IMR-90 (cell line): ENCODE data around the gene GAD2. TPM values are rescaled to one million over a fixed set of nuclear protein-coding genes. Genes with fewer than 3 reads are reported as not detected.

Experiments used
- ATAC-seq: fragments of 200-7000 bp; cut with Tn5 transposase; 2 replicates; pipeline ENCODE4 v1.9.1; 2020; ENCODE audit warnings: low read depth, mild to moderate bottlenecking, moderate library complexity
- BruUV-seq: library from RNA; stranded (reverse); fragments of 400-500 nt; replicated peaks from 2 replicates; lab custom pipeline; 2021; lab: Mats Ljungman, UMichigan
- CTCF ChIA-PET: fragments of 300-600 bp; formaldehyde crosslinking; extraction: SDS; loops from one replicate; lab custom pipeline; 2021; ENCODE audit warnings: antibody characterized with exemption; lab: Yijun Ruan, JAX
- POLR2A ChIA-PET: fragments of 300-600 bp; sonication (Branson Sonifier 250); formaldehyde crosslinking; loops from one replicate; lab custom pipeline; 2022; ENCODE audit warnings: antibody characterized with exemption; ENCODE audit not compliant: unreplicated experiment; lab: Charles Lee
- DNase-seq: peaks from one replicate; pipeline ENCODE4 v3.0.0; 2013
- H2AFZ ChIP-seq: replicated peaks from 2 replicates; pipeline ENCODE3; 2013; ENCODE audit warnings: low read length, mild to moderate bottlenecking; ENCODE audit not compliant: poor library complexity
- H2AK5ac ChIP-seq: 2 replicates; pipeline ENCODE4 v1.6.1; 2013; ENCODE audit warnings: low read depth, low read length, inconsistent platforms
- H2AK9ac ChIP-seq: replicated peaks from 2 replicates; pipeline ENCODE3; 2013; ENCODE audit warnings: mild to moderate bottlenecking, low read depth, low read length, moderate library complexity; ENCODE audit not compliant: poor library complexity
- H2BK120ac ChIP-seq: 2 replicates; pipeline ENCODE4 v1.6.1; 2013; ENCODE audit warnings: low read depth, low read length, inconsistent platforms
- H2BK15ac ChIP-seq: 3 replicates; pipeline ENCODE4 v1.6.1; 2013; ENCODE audit warnings: low read depth, low read length, inconsistent platforms
- H2BK20ac ChIP-seq: 2 replicates; pipeline ENCODE4 v1.6.1; 2013; ENCODE audit warnings: low read depth, mild to moderate bottlenecking, inconsistent platforms, low read length, moderate library complexity
- H2BK5ac ChIP-seq: 2 replicates; pipeline ENCODE4 v1.6.1; 2013; ENCODE audit warnings: mild to moderate bottlenecking, low read depth, low read length, inconsistent platforms; ENCODE audit not compliant: poor library complexity, severe bottlenecking
- H3K14ac ChIP-seq: replicated peaks from 2 replicates; pipeline ENCODE4 v1.6.1; 2013; ENCODE audit warnings: low read depth, low read length, inconsistent platforms
- H3K18ac ChIP-seq: 2 replicates; pipeline ENCODE4 v1.6.1; 2013; ENCODE audit warnings: low read depth, low read length, control low read depth
- H3K23ac ChIP-seq: 2 replicates; pipeline ENCODE4 v1.6.1; 2013; ENCODE audit warnings: low read depth, low read length, inconsistent platforms
- H3K27ac ChIP-seq: 2 replicates; pipeline ENCODE4 v1.5.1; 2013; ENCODE audit warnings: mild to moderate bottlenecking, control low read depth, low read length; ENCODE audit not compliant: insufficient read depth
- H3K27me3 ChIP-seq: 2 replicates; pipeline ENCODE4 v1.6.1; 2013; ENCODE audit warnings: low read length; ENCODE audit not compliant: control insufficient read depth, insufficient read depth
- H3K36me3 ChIP-seq: 2 replicates; pipeline ENCODE4 v1.6.1; 2013; ENCODE audit warnings: low read length, mixed read lengths; ENCODE audit not compliant: control insufficient read depth, insufficient read depth
- H3K4ac ChIP-seq: 2 replicates; pipeline ENCODE4 v1.6.1; 2013; ENCODE audit warnings: low read depth, low read length, inconsistent platforms
- H3K4me1 ChIP-seq: 2 replicates; pipeline ENCODE4 v1.6.1; 2013; ENCODE audit warnings: low read length, mixed read lengths; ENCODE audit not compliant: control insufficient read depth, insufficient read depth
- H3K4me2 ChIP-seq: 2 replicates; pipeline ENCODE4 v1.6.1; 2013; ENCODE audit warnings: low read depth, mild to moderate bottlenecking, control low read depth, low read length, moderate library complexity
- H3K4me3 ChIP-seq: 2 replicates; pipeline ENCODE4 v1.5.1; 2013; ENCODE audit warnings: low read depth, mild to moderate bottlenecking, control low read depth, low read length, moderate library complexity; ENCODE audit not compliant: insufficient read depth
- H3K56ac ChIP-seq: 2 replicates; pipeline ENCODE4 v1.6.1; 2013; ENCODE audit warnings: low read length, inconsistent platforms; ENCODE audit not compliant: insufficient read depth; ENCODE audit errors: extremely low read depth
- H3K79me1 ChIP-seq, 2 experiments: 2 replicates each; pipeline ENCODE4 v1.6.1; 2013; ENCODE audit warnings: low read length in 2 of 2, inconsistent platforms in 1 of 2, low read depth in 1 of 2
- H3K9ac ChIP-seq: 2 replicates; pipeline ENCODE4 v1.6.1; 2013; ENCODE audit warnings: low read depth, low read length, control low read depth
- H3K9me1 ChIP-seq: 2 replicates; pipeline ENCODE4 v1.6.1; 2013; ENCODE audit warnings: low read length, inconsistent platforms; ENCODE audit not compliant: insufficient read depth
- H3K9me3 ChIP-seq: 2 replicates; pipeline ENCODE4 v1.6.1; 2013; ENCODE audit warnings: low read length; ENCODE audit not compliant: control insufficient read depth, insufficient read depth
- H4K20me1 ChIP-seq: 2 replicates; pipeline ENCODE4 v1.6.1; 2013; ENCODE audit warnings: low read length, inconsistent platforms; ENCODE audit not compliant: insufficient read depth
- H4K5ac ChIP-seq: 2 replicates; pipeline ENCODE4 v1.6.1; 2013; ENCODE audit warnings: mild to moderate bottlenecking, low read depth, low read length, control low read depth
- H4K8ac ChIP-seq, 2 experiments: 2 replicates each; pipeline ENCODE4 v1.6.1; 2013; ENCODE audit warnings: low read depth in 2 of 2, low read length in 2 of 2, control low read depth in 1 of 2, inconsistent platforms in 1 of 2
- H4K91ac ChIP-seq: 2 replicates; pipeline ENCODE4 v1.6.1; 2013; ENCODE audit warnings: low read depth, low read length, inconsistent platforms; ENCODE audit not compliant: insufficient read depth
- BHLHE40 ChIP-seq: fragments of 150-350 bp; IDR thresholded peaks from 2 replicates; pipeline ENCODE4 v1.6.1; 2016; ENCODE audit warnings: mild to moderate bottlenecking, low read depth, low read length
- CEBPB ChIP-seq: IDR thresholded peaks from 2 replicates; pipeline ENCODE4 v1.6.1; 2012; ENCODE audit warnings: low read depth, low read length, improper control_type of control experiment
- CHD1 ChIP-seq: IDR thresholded peaks from 2 replicates; pipeline ENCODE4 v1.6.1; 2012; ENCODE audit warnings: low read depth, low read length, improper control_type of control experiment
- FOS ChIP-seq: fragments of 150-350 bp; IDR thresholded peaks from 2 replicates; pipeline ENCODE4 v1.6.1; 2016; ENCODE audit warnings: low read depth, low read length
- MAFK ChIP-seq: IDR thresholded peaks from 2 replicates; pipeline ENCODE4 v1.6.1; 2012; ENCODE audit warnings: low read depth, low read length, improper control_type of control experiment
- MAZ ChIP-seq: IDR thresholded peaks from 2 replicates; pipeline ENCODE4 v1.6.1; 2012; ENCODE audit warnings: low read depth, mild to moderate bottlenecking, low read length, improper control_type of control experiment, moderate library complexity, borderline replicate concordance
- MXI1 ChIP-seq: IDR thresholded peaks from 2 replicates; pipeline ENCODE4 v1.6.1; 2012; ENCODE audit warnings: low read depth, mild to moderate bottlenecking, low read length, moderate library complexity, borderline replicate concordance
- NFE2L2 ChIP-seq: fragments of 150-350 bp; IDR thresholded peaks from 2 replicates; pipeline ENCODE4 v1.6.1; 2016; ENCODE audit warnings: low read depth, mild to moderate bottlenecking, low read length
- POLR2A ChIP-seq: IDR thresholded peaks from 2 replicates; pipeline ENCODE4 v1.6.1; 2012; ENCODE audit warnings: mild to moderate bottlenecking, low read depth, low read length
- RAD21 ChIP-seq: IDR thresholded peaks from 2 replicates; pipeline ENCODE4 v1.6.1; 2012; ENCODE audit warnings: low read length, improper control_type of control experiment
- RCOR1 ChIP-seq: IDR thresholded peaks from 2 replicates; pipeline ENCODE4 v1.6.1; 2012; ENCODE audit warnings: mild to moderate bottlenecking, low read length, improper control_type of control experiment; ENCODE audit not compliant: insufficient replicate concordance
- RFX5 ChIP-seq: IDR thresholded peaks from 2 replicates; pipeline ENCODE4 v1.8.0; 2012; ENCODE audit warnings: low read depth, mild to moderate bottlenecking, low read length, moderate library complexity
- SMC3 ChIP-seq: fragments of 150-350 bp; IDR thresholded peaks from 2 replicates; pipeline ENCODE4 v1.6.1; 2016; ENCODE audit warnings: low read depth, mild to moderate bottlenecking, antibody characterized with exemption, low read length, moderate library complexity
- USF2 ChIP-seq: fragments of 150-350 bp; IDR thresholded peaks from 2 replicates; pipeline ENCODE4 v1.6.1; 2017; ENCODE audit warnings: mild to moderate bottlenecking, antibody characterized with exemption, low read length, low read depth
- WGBS, 2 experiments: methylation state at CpG; one replicate each; pipeline versions ENCODE4 v1.1.5 to v1.1.7; 2013; ENCODE audit warnings: missing lambda C conversion rate in 2 of 2; ENCODE audit not compliant: insufficient read length in 1 of 2; ENCODE audit errors: extremely low coverage in 2 of 2; 5-methylcytosine and 5-hydroxymethylcytosine counted together
- dilution Hi-C: fragments of 300-500 bp; cut with HindIII; formaldehyde crosslinking; loops from one replicate; pipeline ENCODE4 v1.14.3; 2018; ENCODE audit warnings: low sequenced_read_pairs; ENCODE audit not compliant: unreplicated experiment
- in situ Hi-C: fragments of 300-500 bp; cut with MboI; formaldehyde crosslinking; loops from 3 replicates; pipeline ENCODE4 v1.14.3; 2019; ENCODE audit warnings: low sequenced_read_pairs, inconsistent platforms, mixed read lengths
- intact Hi-C: fragments of 100-400 bp; cut with micrococcal nuclease; formaldehyde crosslinking; loops from 2 replicates; pipeline ENCODE4 v1.10.0; 2022
- polyA plus RNA-seq, 3 experiments: library from polyadenylated mRNA; depleted of rRNA; stranded (reverse); fragments of >200 nt; gene quantifications; 2 replicates each; pipeline ENCODE4 v1.2.3, GENCODE V29; 2012; ENCODE audit warnings: low replicate concordance in 1 of 3
- total RNA-seq: library from RNA; depleted of rRNA; stranded (reverse); fragments of >200 nt; gene quantifications from 2 replicates; pipeline ENCODE4 v1.2.3, GENCODE V29; 2012
- TF ChIP-seq, protein P1 (sequence below): conservative IDR thresholded peaks from 2 replicates; pipeline ENCODE4 v1.5.1; 2012; ENCODE audit warnings: mild to moderate bottlenecking, low read depth, low read length, improper control_type of control experiment
- TF ChIP-seq, protein P2 (sequence below): fragments of 150-350 bp; IDR thresholded peaks from 2 replicates; pipeline ENCODE4 v1.6.1; 2016; ENCODE audit warnings: low read depth, mild to moderate bottlenecking, low read length, moderate library complexity, borderline replicate concordance

The GAD2 gene
- total and polyA plus RNA-seq, 2 of the 4 experiments (the other 2 are of a cell fraction) = not detected

DNA sequence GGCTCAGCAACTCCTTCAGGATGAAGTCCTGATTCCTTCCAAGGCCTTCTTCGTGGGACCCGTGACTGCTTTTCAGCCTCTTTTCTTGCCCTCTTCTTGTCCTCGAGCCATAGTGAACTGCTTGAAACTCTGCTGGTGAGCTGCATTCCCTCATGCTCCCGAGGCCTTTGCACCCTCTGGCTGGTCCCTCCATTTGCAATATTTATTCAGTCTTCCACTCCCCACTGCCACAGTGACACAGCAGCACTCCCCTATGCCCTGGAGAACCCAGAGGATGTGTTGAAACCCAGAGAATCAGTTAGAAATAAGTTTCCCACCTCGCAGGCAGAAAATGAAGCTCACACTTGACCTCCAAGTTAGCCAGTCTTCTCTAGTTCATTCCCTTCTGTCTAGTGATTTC is 22.3 kb upstream of the GAD2 start:
- Histone ChIP-seq H3K56ac (no peak overlapping the region), H3K4ac (no peak overlapping the region), H3K4me1 (no peaks in the 10 kb centered on the region), H2BK20ac (no peak overlapping the region), H3K14ac (no peak overlapping the region), H2AK9ac (no peak overlapping the region), H2AK5ac (no peak overlapping the region), H4K20me1 (no peaks in the 10 kb centered on the region), H4K8ac (no peak overlapping the region), H3K9me3 (peaks cover 14% of the 10 kb centered on the region), H3K23ac (no peak overlapping the region), H2BK5ac (no peak overlapping the region), H3K4me3 (no peak overlapping the region), H3K36me3 (no peaks in the 10 kb centered on the region), H2AFZ (no peak overlapping the region), H2BK120ac (no peak overlapping the region), H4K91ac (no peak overlapping the region), H3K79me1 (no peaks in the 10 kb centered on the region), H3K18ac (no peak overlapping the region), H4K5ac (no peak overlapping the region), H3K4me2 (no peak overlapping the region), H3K27ac (no peak overlapping the region), H2BK15ac (no peak overlapping the region), H3K9me1 (no peaks in the 10 kb centered on the region), H3K27me3 (no peaks in the 10 kb centered on the region), H3K9ac (no peak overlapping the region)
- ATAC-seq = no peak
- no peak for DNase-seq
- no CpG with 5 or more reads among the region's 5 CpGs for WGBS, 2 experiments
- CTCF ChIA-PET = no interaction called here
- in situ Hi-C loops = no loop called here
- BruUV-seq = no TSS peak
- TF ChIP-seq RAD21 (no peak), MAZ (no peak), POLR2A (no peak), CHD1 (no peak), NFE2L2 (no peak), FOS (no peak), MAFK (no peak), BHLHE40 (no peak), RFX5 (no peak), CEBPB (no peak), MXI1 (no peak), SMC3 (no peak), RCOR1 (no peak), USF2 (no peak)
- TF ChIP-seq, protein P1, sequence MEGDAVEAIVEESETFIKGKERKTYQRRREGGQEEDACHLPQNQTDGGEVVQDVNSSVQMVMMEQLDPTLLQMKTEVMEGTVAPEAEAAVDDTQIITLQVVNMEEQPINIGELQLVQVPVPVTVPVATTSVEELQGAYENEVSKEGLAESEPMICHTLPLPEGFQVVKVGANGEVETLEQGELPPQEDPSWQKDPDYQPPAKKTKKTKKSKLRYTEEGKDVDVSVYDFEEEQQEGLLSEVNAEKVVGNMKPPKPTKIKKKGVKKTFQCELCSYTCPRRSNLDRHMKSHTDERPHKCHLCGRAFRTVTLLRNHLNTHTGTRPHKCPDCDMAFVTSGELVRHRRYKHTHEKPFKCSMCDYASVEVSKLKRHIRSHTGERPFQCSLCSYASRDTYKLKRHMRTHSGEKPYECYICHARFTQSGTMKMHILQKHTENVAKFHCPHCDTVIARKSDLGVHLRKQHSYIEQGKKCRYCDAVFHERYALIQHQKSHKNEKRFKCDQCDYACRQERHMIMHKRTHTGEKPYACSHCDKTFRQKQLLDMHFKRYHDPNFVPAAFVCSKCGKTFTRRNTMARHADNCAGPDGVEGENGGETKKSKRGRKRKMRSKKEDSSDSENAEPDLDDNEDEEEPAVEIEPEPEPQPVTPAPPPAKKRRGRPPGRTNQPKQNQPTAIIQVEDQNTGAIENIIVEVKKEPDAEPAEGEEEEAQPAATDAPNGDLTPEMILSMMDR = no peak
- TF ChIP-seq, protein P2, sequence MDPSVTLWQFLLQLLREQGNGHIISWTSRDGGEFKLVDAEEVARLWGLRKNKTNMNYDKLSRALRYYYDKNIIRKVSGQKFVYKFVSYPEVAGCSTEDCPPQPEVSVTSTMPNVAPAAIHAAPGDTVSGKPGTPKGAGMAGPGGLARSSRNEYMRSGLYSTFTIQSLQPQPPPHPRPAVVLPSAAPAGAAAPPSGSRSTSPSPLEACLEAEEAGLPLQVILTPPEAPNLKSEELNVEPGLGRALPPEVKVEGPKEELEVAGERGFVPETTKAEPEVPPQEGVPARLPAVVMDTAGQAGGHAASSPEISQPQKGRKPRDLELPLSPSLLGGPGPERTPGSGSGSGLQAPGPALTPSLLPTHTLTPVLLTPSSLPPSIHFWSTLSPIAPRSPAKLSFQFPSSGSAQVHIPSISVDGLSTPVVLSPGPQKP = no peak
- intact Hi-C loops = no loop called here
- dilution Hi-C loops = no loop called here
- POLR2A ChIA-PET = no interaction called here
